HG03103 (cell line): ENCODE data around the gene PMM1.
"Not testable (repeated sequence)": the region's sequence is repeated elsewhere in the genome, so short reads cannot be mapped to it uniquely, and the experiment has no call there.

Source experiments
- ATAC-seq: cut with Tn5 transposase; IDR thresholded peaks from one replicate; pipeline ENCODE4 v1.9.1; 2021; ENCODE audit warnings: low read depth; ENCODE audit not compliant: unreplicated experiment

PMM1 gene

DNA sequence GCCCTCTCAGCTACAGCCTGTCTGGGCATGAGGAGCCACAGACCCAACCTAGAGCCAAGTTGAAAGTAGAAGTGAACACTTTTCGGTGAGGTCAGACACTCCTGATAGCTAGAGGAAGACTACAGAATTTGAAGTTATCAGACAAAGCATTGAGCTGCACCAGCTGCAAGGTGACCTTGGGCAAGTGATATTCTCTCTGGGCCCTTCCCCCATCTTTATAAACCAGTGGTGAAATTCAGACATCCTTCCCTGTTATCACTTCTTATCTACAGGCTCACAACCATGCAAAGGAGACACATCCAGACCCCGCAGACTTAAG lies 8.0 kb upstream of the PMM1 start:
- ATAC-seq, result no peak

DNA sequence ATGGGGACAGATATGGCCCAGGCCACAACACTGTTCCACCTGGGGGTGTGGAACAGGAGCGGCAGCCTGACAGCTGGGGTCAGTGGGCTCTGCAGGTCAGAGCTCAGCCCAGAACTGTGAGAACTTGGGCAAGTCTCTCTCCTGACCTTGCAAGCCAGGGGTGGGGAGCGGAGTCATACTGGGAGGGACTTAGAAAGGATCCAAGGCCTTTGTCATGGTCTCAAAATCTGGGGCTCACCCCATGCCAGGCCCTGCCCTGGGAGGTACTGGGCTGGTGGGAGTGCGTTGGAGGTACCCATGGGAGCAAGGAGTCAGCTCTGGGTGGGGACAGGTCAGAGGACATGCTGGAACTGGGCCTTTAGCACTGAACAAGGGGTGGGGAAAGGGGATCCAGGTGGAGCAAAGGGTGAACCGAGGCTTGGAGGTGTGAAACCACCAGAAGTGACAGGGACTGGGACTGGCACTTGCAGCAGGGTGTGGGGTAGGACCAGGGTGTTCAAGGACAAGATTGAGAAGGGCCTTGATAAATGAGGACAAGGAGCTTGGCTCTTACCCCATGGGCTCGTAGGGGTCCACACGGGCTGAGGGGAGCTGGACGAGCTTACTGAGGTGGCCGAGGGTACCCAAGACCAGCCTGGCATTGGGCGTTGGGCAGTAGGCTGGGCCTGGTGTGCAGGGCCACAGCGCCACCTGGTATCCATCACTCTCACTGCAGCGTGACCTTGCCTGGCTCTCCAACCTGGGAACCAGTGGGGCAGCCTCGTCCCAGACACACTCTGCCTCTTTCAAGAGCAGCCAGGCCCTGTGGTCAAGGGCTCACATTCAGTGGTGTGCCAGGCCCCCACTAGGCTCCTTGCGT lies 7.4 kb upstream of the PMM1 start:
- ATAC-seq, result no peak

DNA sequence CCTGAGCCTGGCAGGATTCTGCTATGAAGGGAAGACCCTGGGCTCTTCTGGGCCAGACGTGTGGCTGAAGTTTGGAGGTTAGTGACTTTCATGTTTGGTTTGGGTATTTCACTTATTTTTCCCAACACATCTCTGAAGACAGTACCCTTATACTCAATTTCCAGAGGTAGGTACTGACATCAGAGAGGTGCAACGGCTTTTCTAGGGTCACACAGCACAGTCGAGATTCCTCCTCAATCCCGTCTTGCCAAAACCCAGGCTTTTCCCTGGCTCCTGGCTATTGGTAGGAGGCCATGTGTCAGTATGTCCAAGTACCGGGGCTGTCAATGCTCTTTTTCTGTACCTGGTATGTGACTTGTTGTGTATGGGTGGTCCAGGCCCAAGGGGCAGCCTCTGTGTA lies 6.1 kb upstream of the PMM1 start:
- ATAC-seq, result no peak

DNA sequence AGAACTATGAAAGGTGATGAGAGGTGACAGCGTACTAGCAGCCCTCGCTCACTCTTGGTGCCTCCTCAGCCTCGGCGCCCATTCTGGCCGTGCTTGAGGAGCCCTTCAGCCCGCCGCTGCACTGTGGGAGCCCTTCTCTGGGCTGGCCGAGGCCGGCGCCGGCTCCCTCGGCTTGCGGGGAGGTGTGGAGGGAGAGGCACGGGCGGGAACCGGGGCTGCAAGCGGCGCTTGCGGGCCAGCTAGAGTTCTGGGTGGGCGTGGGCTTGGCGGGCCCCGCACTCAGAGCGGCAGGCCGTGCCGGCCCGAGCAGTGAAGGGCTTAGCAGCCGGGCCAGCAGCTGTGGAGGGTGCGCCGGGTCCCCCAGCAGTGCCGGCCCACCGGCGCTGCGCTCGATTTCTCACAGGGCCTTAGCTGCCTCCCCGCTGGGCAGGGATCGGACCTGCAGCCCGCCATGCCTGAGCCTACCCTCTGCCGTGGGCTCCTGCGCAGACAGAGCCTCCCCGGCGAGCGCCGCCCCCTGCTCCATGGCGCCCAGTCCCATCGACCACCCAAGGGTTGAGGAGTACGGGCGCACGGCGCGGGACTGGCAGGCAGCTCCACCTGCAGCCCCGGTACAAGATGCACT lies 3.8 kb upstream of the PMM1 start:
- not testable (repeated sequence) for ATAC-seq

DNA sequence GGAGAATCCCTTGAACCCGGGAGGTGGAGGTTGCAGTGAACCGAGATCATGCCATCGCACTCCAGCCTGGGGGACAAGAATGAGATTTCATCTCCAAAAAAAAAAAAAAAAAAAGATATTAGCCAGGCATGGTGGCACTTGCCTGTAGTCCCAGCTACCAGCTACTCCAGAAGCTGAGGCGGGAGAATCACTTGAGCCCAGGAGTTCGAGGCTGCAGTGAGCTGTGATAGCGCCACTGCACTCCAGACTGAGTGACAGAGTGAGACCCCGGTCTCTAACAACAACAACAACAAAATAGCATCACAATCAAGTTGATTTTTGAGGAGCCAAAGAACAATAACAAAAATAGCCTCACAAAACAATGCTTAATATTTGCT lies 2.3 kb downstream of the PMM1 start:
- no peak for ATAC-seq

DNA sequence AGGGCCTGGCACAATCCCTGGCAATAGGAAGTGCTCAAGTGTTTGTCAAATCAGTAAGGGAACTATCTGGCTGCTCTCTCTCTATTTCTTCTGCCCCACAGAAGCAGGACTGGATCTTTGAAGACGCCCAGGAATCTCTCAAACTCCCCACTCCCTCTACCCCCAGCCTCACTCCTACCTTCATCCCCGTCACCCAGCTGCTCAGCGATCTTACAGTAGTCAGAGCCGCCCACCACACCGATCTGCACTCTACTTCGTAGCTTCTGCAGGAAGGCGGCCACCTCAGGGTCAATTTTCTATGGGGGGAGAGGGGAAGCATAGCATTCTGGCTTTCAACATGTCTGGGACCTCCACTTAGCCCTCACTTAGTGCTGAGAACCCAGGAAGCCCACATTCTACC lies 3.7 kb downstream of the PMM1 start:
- no peak for ATAC-seq

DNA sequence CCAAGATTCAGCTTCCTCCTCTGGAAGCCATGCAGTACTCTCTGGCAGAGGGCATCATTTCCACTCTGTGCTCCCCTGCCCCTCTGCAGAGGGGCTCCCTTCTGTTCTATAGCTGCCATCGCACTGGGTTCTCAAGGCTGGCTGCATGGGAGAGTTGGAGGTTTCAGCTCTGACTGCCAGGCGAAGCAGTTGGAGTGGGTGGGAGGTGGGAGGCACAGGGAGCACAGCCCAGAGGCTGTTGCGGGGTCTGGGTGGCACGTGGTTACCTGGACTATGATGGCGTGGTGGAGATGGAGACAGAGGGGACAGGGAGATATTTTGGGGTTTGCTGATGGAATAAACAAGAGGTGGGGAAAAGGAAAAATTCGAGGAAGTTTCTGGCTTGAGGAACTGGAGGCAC lies 4.8 kb downstream of the PMM1 start:
- no peak for ATAC-seq

DNA sequence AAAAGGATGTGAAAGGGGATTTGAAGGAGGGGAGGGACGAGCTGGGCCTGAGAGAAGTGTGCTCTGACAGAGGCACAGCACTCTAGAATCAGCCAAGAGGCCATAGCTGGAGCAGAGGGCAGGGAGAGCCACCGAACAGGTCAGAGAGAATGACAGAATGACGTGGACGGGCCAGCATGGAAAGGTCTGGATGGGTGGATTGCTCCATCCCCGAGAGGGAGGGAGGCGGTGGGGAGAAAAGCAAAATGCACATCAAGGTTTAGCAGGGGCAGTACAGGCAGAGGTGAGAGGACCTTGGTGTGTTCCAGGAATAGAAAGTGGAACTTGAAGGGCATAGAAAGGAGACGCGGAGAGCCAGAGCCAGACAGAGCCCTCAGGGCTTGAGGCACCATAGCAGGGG lies 6.9 kb downstream of the PMM1 start:
- no peak for ATAC-seq

DNA sequence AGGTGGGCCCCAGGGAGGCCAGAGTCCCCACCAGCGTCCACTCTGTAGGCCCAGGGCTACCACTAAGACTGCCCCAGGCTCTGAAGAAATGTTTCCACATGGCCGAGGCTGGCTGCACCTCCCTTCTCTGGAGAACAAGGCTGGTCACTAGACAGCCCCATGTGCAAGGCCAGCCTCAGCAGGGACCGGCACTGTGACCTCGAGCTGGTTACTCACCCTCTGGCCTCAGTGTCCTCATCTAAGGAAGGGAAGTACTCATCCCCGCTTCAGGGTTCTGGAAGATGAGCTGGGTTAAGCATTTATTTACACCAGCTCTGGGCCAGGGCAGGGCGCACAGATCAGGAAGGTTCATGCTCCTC lies 9.7 kb downstream of the PMM1 start:
- ATAC-seq, result no peak

DNA sequence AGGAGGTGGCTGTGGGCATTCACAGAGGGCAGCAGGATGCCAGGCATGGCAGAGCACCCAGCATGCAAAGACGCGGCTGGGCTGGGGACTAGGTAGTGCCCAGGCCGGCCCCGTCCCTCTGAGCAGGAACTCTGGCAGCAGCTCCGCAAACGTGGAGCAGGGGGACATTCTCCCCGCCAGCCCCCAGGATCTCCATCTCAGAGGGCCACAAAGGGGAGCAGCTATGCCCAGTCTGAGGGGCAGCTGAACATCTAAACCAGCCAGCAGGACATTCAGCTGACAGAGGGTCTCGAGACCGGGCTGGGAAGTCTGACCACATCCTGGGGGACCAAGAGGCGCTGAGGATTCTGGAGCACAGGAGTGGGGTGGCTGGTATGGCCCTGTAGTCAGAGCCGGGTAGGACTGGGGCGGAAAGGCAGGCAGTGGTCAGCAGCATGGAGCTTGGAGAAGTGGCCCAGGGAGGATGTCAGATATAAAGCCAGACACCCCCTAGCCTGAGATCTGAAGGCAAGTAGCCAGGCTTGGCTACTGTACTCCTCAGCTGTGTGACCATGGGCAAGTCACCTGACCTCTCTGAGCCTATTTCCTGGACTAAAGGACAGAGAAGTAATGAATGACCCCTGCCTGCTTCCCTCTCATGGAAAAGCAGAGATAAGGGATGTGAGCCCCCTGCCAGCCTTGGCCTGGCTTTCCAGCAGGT lies 10.2 kb downstream of the PMM1 start:
- ATAC-seq, result no peak

DNA sequence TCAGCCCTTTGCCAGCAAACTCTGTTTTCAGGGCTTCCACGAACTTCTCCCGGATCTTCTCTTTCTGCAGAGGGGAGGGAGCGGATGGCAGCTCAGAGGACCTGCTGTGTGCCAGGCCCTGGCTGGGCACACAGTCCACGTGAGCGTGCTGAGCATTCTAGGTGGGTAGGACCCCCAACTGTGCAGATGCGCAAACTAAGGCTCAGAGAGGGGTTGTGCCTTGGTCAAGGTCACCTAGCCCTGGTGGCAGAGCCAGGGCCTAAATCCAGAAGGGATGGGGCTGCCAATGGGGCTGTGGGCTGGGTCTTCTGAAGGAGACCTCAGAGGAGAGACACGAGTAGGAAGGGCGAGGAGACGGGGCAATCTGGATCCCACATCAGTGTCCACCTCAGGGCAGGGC lies 10.8 kb downstream of the PMM1 start:
- ATAC-seq, result no peak

DNA sequence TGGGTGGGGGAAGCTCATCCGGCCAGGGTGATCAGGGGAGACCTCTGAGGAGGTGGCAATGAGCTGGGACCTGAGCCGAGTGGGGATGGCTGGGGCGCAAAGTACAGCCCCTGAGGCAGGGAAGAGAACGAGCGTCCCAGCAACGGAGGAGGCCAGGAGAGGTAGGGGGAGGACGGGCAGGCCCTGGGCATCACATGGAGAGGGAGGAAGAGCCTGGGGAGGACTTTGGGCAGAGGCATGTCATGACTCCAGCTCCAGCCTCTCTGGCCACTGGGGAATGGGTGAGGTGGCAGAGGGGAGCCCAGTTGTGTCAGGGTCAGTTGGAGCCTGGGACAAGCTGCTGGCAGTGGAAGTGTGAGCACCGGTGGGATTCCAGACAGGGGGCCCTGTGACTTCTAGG lies 11.5 kb downstream of the PMM1 start:
- ATAC-seq, result no peak

DNA sequence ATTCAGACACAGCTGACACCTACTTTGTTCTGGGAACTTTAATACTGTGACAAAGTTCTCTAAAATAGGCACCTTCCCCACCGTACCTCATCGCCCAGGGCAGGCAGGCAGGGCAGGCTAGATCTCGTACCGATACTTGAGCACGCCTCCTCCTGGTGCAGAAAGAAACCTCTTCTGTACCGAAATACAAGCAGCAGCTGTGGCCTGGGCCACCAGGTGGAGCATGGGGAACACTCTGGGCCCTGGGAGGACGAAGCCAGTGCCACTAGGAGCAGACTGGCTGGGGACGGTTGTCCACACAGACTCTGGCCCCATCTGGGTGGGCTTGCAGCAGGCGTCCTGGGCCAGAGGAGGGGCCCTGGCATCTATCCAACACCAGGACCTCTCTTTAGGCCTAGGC lies 12.8 kb downstream of the PMM1 start:
- no peak for ATAC-seq

DNA sequence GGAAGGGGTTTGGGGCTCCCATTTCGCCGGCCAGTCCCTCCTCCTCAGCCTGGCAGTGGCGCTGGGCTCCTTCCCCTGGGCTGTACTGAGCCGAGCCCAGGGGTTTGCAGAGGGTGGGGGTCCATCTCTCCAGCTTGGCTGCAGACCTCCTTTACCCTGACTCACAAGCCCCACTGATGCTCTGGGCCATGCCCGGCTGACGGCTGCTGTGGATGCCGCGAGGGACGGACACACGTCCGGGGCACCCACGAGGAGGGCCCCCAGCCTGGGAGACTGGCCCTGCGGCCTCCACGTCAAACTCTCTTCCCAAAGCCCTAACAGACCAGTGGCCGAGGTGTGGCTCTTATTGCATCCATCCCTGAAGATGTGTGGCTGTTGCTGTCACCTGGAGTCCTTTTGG lies 14.1 kb downstream of the PMM1 start:
- ATAC-seq, result no peak

DNA sequence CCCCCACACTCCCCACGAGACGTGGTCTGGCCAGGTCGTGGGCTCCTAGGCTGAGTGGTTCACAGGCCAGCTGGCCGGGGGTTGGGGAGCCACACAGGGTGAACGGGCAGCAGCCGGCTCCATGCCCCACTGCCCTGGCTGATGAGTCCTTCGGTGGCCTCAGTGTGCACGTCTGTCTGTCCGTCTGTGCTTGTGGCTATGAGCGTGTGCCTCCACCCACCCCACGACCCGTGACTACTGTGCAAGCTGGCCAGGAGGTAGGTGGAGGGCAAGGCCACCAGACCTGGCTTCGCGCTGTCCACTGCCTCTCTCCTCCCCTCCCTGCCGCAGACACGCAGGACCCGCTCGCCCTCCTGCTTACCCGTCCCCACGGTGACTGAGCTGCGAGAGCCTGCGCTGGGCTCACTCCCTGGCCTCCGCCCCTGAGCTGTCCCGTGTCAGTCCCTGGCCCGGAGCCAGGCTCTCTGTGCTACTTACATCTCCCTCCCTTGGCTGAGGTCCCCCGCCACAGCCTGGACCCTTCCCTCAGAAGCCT lies 14.7 kb downstream of the PMM1 start:
- no peak for ATAC-seq

DNA sequence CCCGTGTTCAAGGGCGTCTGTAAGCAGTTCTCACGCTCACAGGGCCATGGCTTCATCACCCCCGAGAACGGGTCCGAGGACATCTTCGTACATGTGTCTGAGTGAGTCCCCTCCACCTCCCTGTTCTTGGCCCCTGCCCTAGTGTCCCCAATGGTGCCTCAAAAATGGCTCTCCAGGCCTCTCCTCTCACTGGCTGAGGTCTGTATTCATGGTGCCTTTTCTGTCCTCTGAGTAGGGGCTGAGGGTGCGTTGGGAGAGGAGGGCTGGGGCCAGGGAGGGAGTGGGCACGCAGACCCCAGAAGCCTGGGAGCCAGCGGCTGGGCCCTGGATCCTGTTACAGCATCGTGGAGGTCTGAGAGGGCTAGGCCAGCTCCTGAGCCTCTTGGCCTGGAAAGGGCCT lies 16.0 kb downstream of the PMM1 start:
- no peak for ATAC-seq

DNA sequence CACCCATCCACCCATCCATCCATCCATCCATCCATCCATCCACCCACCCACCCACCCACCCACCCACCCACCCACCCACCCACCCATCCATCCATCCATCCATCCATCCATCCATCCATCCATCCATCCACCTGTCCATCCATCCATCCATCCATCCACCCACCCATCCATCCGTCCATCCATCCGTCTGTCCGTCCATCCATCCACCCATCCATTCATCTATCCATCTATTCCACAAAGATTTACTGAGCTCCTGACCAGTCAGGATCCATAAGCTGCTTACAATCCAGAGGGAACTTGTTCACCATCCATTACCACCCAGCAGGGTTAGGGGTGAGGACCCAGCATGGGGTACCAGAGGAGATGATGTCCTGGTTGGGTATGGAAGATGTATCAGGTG lies 17.3 kb downstream of the PMM1 start:
- ATAC-seq, result not testable (repeated sequence)

DNA sequence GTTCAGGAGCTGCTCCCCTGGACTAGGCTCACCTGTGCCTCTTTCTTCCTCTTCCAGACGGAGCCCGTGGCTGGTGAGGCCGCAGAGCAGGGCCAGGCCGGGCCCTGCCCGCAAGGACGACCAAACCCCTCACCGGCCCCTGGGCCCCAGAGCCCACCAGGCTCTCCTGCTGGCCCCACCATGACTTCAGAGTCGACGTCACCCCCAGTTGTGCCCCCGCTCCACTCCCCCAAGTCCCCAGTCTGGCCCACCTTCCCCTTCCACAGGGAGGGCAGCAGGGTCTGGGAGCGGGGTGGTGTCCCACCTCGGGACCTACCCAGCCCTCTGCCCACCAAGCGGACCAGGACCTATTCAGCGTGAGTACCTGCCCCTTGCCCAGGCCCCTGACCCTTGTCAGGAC lies 17.9 kb downstream of the PMM1 start:
- ATAC-seq, result no peak

DNA sequence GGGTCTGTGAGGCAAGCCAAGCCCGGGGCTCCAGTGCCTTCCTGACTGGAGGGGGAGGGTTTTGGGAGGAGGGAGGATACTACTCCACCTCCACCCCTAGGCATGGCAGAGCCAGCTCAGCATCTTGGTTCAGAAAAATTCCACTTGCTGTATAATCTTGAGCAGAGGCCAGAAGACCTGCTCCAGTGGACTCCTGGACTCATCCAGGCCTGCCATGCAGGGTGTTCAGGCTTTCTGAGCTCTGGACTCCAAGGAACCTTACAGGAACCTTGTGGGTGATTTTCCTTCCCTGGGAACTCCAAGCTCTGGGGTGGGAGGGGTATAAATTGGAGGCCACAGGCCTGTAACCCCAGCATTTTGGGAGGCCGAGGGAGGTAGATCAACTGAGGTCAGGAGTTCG lies 19.4 kb downstream of the PMM1 start:
- no peak for ATAC-seq

DNA sequence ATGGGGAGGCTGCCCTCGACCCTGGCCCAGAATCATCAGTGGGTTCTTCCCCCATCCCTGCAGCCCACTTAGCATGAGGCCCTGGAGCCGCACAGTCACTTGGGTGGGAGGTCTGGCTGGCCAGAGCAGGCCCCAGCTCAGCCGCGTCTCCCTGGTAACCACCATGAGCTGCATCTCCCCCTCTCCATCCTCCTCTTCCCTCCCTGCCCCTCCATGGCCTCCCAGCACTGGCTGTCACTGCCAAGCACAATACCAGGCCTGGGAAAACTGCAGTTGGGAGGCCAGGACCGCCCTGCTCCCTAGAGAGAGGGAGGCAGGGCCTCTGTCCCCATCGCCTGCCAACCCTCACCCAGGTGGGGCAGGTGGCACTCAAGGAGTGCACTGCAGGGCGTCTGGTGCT lies 20.8 kb downstream of the PMM1 start:
- ATAC-seq, result no peak

DNA sequence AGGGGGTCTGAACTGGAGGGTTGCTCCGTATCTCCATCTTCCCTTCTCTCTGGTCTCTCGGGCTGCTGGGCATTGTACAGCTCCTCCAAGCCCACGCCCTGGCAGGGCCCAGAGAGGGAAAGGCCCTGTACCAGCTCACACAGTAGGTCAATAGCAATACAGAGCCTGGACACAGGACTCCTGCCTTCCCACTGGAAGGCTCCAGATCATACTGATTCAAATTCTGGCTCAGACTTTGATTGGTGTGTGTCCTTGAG lies 22.2 kb downstream of the PMM1 start:
- ATAC-seq, result no peak

DNA sequence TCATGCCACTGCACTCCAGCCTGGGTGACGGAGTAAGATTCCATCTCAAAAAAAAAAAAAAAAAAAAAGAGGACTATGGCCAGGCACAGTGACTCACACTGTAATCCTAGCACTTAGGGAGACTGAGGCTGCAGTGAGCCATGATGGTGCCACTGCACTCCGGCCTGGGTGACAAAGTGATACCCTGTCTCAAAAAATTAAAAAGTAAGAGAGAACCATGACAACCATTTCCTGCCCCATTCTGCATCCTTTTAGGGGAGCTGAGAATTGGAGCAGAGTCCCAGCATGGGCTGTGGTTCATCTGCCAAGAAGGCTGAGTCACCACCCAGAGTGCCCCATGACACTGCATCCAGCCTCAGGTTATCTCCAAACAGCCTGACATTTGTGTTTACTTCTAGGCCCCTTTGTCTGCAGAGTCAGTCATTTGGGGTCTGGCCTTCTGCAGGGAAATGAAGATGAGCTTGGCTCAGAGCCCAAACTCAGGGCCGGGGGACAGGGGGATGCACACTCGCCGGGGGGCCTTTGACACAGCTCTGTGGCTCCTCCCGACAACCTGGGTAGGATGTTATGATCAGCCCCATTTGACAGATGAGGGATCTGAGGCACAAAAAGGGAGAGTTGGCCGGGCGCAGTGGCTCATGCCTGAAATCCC lies 24.1 kb downstream of the PMM1 start:
- no peak for ATAC-seq
